Endothelial cell of umbilical vein (primary cell): ENCODE results near the gene LRCH1.

Source experiments
- EZH2 ChIP-seq: IDR thresholded peaks from 2 replicates; pipeline ENCODE4 v1.6.1; 2012; ENCODE audit warnings: borderline replicate concordance, low read depth, mild to moderate bottlenecking, moderate library complexity, low read length, inconsistent platforms; ENCODE audit not compliant: severe bottlenecking
- FOS ChIP-seq: IDR thresholded peaks from 2 replicates; pipeline ENCODE4 v1.6.1; 2011; ENCODE audit warnings: mild to moderate bottlenecking, low read length, moderate library complexity, borderline replicate concordance; ENCODE audit not compliant: insufficient read depth
- MYC ChIP-seq: IDR thresholded peaks from one replicate; pipeline ENCODE4 v1.6.1; 2011; ENCODE audit warnings: mild to moderate bottlenecking, low read depth, low read length
- POLR2A ChIP-seq: IDR thresholded peaks from 2 replicates; pipeline ENCODE4 v1.6.1; 2012; ENCODE audit warnings: low read depth, mild to moderate bottlenecking, control low read depth, low read length
- POLR2AphosphoS5 ChIP-seq: IDR thresholded peaks from 2 replicates; pipeline ENCODE4 v1.6.1; 2012; ENCODE audit warnings: low read depth, mild to moderate bottlenecking, control low read depth, low read length, moderate library complexity; ENCODE audit not compliant: insufficient read depth
- TF ChIP-seq, protein P1 (sequence below), 2 donors: IDR thresholded peaks; 1 replicate in 1 of 2; 2 replicates in 1 of 2; pipeline ENCODE4 v1.5.1; 2011; ENCODE audit warnings: low read length in 2 of 2, mild to moderate bottlenecking in 2 of 2, moderate library complexity in 2 of 2, control low read depth in 1 of 2, inconsistent platforms in 1 of 2, low read depth in 1 of 2; ENCODE audit not compliant: insufficient read depth in 1 of 2; ENCODE audit errors: extremely low read depth in 1 of 2
- TF ChIP-seq, protein P2 (sequence below): IDR thresholded peaks from 2 replicates; pipeline ENCODE4 v1.6.1; 2011; ENCODE audit not compliant: insufficient read depth, insufficient read length

DNA sequence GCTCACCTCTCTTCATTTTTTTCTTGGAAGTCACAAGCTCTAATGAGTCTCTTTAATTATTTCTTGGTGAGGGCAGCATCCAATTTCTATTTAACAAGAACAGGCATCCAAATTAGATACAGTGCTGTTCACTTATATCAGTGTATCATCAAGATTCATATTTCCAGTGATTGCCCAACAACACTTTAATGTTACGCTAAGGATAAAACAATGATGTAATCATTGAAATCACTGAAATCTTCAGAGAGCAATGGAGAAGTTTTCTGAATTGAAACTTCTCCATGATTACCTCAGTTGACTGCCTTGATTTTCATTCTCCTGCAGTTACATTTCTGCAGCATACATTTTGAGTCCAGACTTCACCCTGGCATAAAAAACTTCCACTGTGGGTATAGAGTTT lies 17.1 kb upstream of the LRCH1 start:
- TF ChIP-seq, protein P1, sequence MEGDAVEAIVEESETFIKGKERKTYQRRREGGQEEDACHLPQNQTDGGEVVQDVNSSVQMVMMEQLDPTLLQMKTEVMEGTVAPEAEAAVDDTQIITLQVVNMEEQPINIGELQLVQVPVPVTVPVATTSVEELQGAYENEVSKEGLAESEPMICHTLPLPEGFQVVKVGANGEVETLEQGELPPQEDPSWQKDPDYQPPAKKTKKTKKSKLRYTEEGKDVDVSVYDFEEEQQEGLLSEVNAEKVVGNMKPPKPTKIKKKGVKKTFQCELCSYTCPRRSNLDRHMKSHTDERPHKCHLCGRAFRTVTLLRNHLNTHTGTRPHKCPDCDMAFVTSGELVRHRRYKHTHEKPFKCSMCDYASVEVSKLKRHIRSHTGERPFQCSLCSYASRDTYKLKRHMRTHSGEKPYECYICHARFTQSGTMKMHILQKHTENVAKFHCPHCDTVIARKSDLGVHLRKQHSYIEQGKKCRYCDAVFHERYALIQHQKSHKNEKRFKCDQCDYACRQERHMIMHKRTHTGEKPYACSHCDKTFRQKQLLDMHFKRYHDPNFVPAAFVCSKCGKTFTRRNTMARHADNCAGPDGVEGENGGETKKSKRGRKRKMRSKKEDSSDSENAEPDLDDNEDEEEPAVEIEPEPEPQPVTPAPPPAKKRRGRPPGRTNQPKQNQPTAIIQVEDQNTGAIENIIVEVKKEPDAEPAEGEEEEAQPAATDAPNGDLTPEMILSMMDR (IDR thresholded peaks at IDR 0.05; ENCODE audit: extremely low read depth in 1 of 2, insufficient read depth in 1 of 2, low read depth in 1 of 2, low read length in 2 of 2): no peak
- TF ChIP-seq POLR2A (no peak), EZH2 (no peak), POLR2AphosphoS5 (no peak), FOS (no peak), MYC (no peak)
- TF ChIP-seq, protein P2, sequence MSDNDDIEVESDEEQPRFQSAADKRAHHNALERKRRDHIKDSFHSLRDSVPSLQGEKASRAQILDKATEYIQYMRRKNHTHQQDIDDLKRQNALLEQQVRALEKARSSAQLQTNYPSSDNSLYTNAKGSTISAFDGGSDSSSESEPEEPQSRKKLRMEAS: no peak
